H1 (cell line): Measurements from ENCODE around the gene EML1. TPM values are rescaled to one million over a fixed set of nuclear protein-coding genes. Genes with fewer than 3 reads are reported as not detected.

Experiments used
- CTCF ChIA-PET: fragments of 300-600 bp; sonication (Branson Sonifier 250); formaldehyde crosslinking; loops from one replicate; lab custom pipeline; 2021; ENCODE audit not compliant: partially characterized antibody; lab: Charles Lee
- POLR2A ChIA-PET: fragments of 300-600 bp; sonication (Branson Sonifier 250); formaldehyde crosslinking; loops from one replicate; lab custom pipeline; 2021; ENCODE audit warnings: inconsistent platforms; ENCODE audit not compliant: partially characterized antibody; lab: Charles Lee
- DNase-seq, 2 experiments: peaks; one replicate each; pipeline versions ENCODE4 v3.0.0 to v3.0.0-alpha.2; 2010 to 2022; ENCODE audit warnings: low spot score in 2 of 2, low read depth in 1 of 2, mixed read lengths in 1 of 2
- FAIRE-seq: peaks from 2 replicates; lab custom pipeline; 2011; peaks lifted over from hg19 to GRCh38; lab: Jason Lieb, UNC
- H2AFZ ChIP-seq: 2 replicates; pipeline ENCODE4 v1.8.1; 2012; ENCODE audit warnings: low read length, inconsistent platforms
- H2AK5ac ChIP-seq: 2 replicates; pipeline ENCODE4 v1.6.1; 2013; ENCODE audit warnings: low read depth, low read length
- H2BK120ac ChIP-seq: replicated peaks from 2 replicates; pipeline ENCODE3; 2013; ENCODE audit warnings: low read depth, low read length, inconsistent platforms
- H2BK12ac ChIP-seq: 2 replicates; pipeline ENCODE4 v1.6.1; 2013; ENCODE audit warnings: low read depth, low read length
- H2BK15ac ChIP-seq: 2 replicates; pipeline ENCODE4 v1.6.1; 2013; ENCODE audit warnings: low read length
- H2BK20ac ChIP-seq: 2 replicates; pipeline ENCODE4 v1.6.1; 2013; ENCODE audit warnings: low read length
- H2BK5ac ChIP-seq: 2 replicates; pipeline ENCODE4 v1.6.1; 2013; ENCODE audit warnings: low read depth, low read length
- H3K14ac ChIP-seq: 2 replicates; pipeline ENCODE4 v1.6.1; 2013; ENCODE audit warnings: inconsistent platforms; ENCODE audit not compliant: insufficient read length
- H3K18ac ChIP-seq: 2 replicates; pipeline ENCODE4 v1.6.1; 2013; ENCODE audit warnings: low read length; ENCODE audit errors: extremely low read depth
- H3K23ac ChIP-seq: 2 replicates; pipeline ENCODE4 v1.6.1; 2013; ENCODE audit warnings: inconsistent platforms; ENCODE audit not compliant: insufficient read length
- H3K23me2 ChIP-seq: 2 replicates; pipeline ENCODE4 v1.6.1; 2013; ENCODE audit warnings: low read depth, low read length
- H3K27ac ChIP-seq: 2 replicates; pipeline ENCODE4 v1.6.1; 2011; ENCODE audit warnings: low read depth, low read length, inconsistent platforms
- H3K27me3 ChIP-seq, 4 experiments: replicated peaks in 1 of 4; 1 replicate in 1 of 4; 2 replicates in 3 of 4; pipeline versions ENCODE4 v1.6.1 to v1.8.1; 2011 to 2013; ENCODE audit warnings: low read length in 3 of 4, mild to moderate bottlenecking in 3 of 4, inconsistent platforms in 2 of 4, mixed read lengths in 2 of 4, moderate library complexity in 1 of 4; ENCODE audit not compliant: control insufficient read depth in 3 of 4, insufficient read depth in 3 of 4; ENCODE audit errors: extremely low read depth in 1 of 4
- H3K36me3 ChIP-seq, 4 experiments: 2 replicates each; pipeline versions ENCODE4 v1.6.1 to v1.8.1; 2011 to 2013; ENCODE audit warnings: mild to moderate bottlenecking in 4 of 4, low read length in 3 of 4, moderate library complexity in 2 of 4, control low read depth in 1 of 4, inconsistent platforms in 1 of 4; ENCODE audit not compliant: insufficient read depth in 4 of 4, control insufficient read depth in 2 of 4
- H3K4ac ChIP-seq: replicated peaks from 2 replicates; pipeline ENCODE3; 2013; ENCODE audit warnings: low read length, low read depth, mixed read lengths, inconsistent platforms; ENCODE audit not compliant: insufficient read length
- H3K4me1 ChIP-seq, 4 experiments: replicated peaks in 1 of 4; 1 replicate in 1 of 4; 2 replicates in 3 of 4; pipeline versions ENCODE4 v1.6.1 to v1.8.1; 2011 to 2013; ENCODE audit warnings: low read length in 3 of 4, inconsistent platforms in 2 of 4, mixed read lengths in 1 of 4; ENCODE audit not compliant: insufficient read depth in 4 of 4, control insufficient read depth in 3 of 4
- H3K4me2 ChIP-seq, 2 experiments: 2 replicates each; pipeline versions ENCODE4 v1.6.1 to v1.8.1; 2011 to 2013; ENCODE audit warnings: low read depth in 2 of 2, low read length in 2 of 2, control low read depth in 1 of 2, inconsistent platforms in 1 of 2, mild to moderate bottlenecking in 1 of 2; ENCODE audit not compliant: insufficient read depth in 1 of 2
- H3K4me3 ChIP-seq, 4 experiments: fragments of 200-600, 300-600 bp in 1 of 4; sonication (generic), shearing (Covaris generic), sonication (Bioruptor Twin) in 1 of 4; 2 replicates each; pipeline versions ENCODE4 v1.5.1 to v1.8.1; 2011 to 2016; ENCODE audit warnings: low read length in 4 of 4, low read depth in 3 of 4, control low read depth in 2 of 4, inconsistent platforms in 2 of 4, mild to moderate bottlenecking in 2 of 4, mixed read lengths in 1 of 4, moderate library complexity in 1 of 4; ENCODE audit not compliant: insufficient read depth in 2 of 4; ENCODE audit errors: extremely low read depth in 1 of 4
- H3K56ac ChIP-seq: replicated peaks from 2 replicates; pipeline ENCODE3; 2013; ENCODE audit warnings: low read depth, mild to moderate bottlenecking, mixed read lengths, low read length, inconsistent platforms; ENCODE audit not compliant: insufficient read length
- H3K79me1 ChIP-seq: 2 replicates; pipeline ENCODE4 v1.6.1; 2013; ENCODE audit warnings: low read depth, low read length, control low read depth
- H3K79me2 ChIP-seq, 2 experiments: 2 replicates each; pipeline versions ENCODE4 v1.6.1 to v1.8.1; 2012 to 2013; ENCODE audit warnings: low read length in 2 of 2, mild to moderate bottlenecking in 2 of 2, inconsistent platforms in 1 of 2; ENCODE audit not compliant: insufficient read depth in 2 of 2, control insufficient read depth in 1 of 2
- H3K9ac ChIP-seq, 4 experiments: replicated peaks in 1 of 4; 1 replicate in 1 of 4; 2 replicates in 3 of 4; pipeline versions ENCODE4 v1.6.1 to v1.8.1; 2011 to 2013; ENCODE audit warnings: low read depth in 3 of 4, low read length in 3 of 4, control low read depth in 2 of 4, mild to moderate bottlenecking in 2 of 4, moderate library complexity in 2 of 4, inconsistent platforms in 1 of 4; ENCODE audit errors: extremely low read depth in 1 of 4
- H3K9me3 ChIP-seq, 2 experiments: 2 replicates each; pipeline versions ENCODE4 v1.6.1 to v1.8.1; 2012 to 2013; ENCODE audit warnings: mild to moderate bottlenecking in 2 of 2, moderate library complexity in 2 of 2, control low read depth in 1 of 2, inconsistent platforms in 1 of 2, low read depth in 1 of 2, low read length in 1 of 2, mixed read lengths in 1 of 2; ENCODE audit not compliant: insufficient read depth in 2 of 2
- H4K20me1 ChIP-seq, 2 experiments: replicated peaks in 1 of 2; 2 replicates each; pipeline versions ENCODE3 to v1.8.1; 2011 to 2013; ENCODE audit warnings: inconsistent platforms in 2 of 2, low read length in 2 of 2, mild to moderate bottlenecking in 1 of 2; ENCODE audit not compliant: insufficient read depth in 2 of 2, control insufficient read depth in 1 of 2
- H4K5ac ChIP-seq: 2 replicates; pipeline ENCODE4 v1.6.1; 2013; ENCODE audit warnings: low read length, low read depth, mixed read lengths, inconsistent platforms; ENCODE audit not compliant: insufficient read length
- H4K8ac ChIP-seq: 2 replicates; pipeline ENCODE4 v1.8.0; 2013; ENCODE audit warnings: mild to moderate bottlenecking, moderate library complexity, low read length, inconsistent platforms; ENCODE audit not compliant: insufficient read depth; ENCODE audit errors: extremely low read depth
- H4K91ac ChIP-seq: replicated peaks from 2 replicates; pipeline ENCODE3; 2013; ENCODE audit warnings: low read length, mixed read lengths, inconsistent platforms; ENCODE audit not compliant: insufficient read length
- BACH1 ChIP-seq: IDR thresholded peaks from 2 replicates; pipeline ENCODE4 v1.6.1; 2012; ENCODE audit warnings: low read length, improper control_type of control experiment
- CBX5 ChIP-seq: fragments of 300-800, 300-1000 bp; sonication (generic); IDR thresholded peaks from 2 replicates; pipeline ENCODE4 v1.7.1; 2016; ENCODE audit warnings: antibody characterized with exemption, low read length, low read depth
- CTBP2 ChIP-seq: IDR thresholded peaks from 2 replicates; pipeline ENCODE4 v1.7.0; 2011; ENCODE audit warnings: borderline replicate concordance, mild to moderate bottlenecking, moderate library complexity, mixed read lengths, low read length; ENCODE audit not compliant: insufficient read depth, insufficient read length
- EGR1 ChIP-seq: IDR thresholded peaks from 2 replicates; pipeline ENCODE4 v1.6.1; 2011; ENCODE audit warnings: low read depth, low read length, borderline replicate concordance
- FOSL1 ChIP-seq: IDR thresholded peaks from 2 replicates; pipeline ENCODE4 v1.6.1; 2011; ENCODE audit warnings: mild to moderate bottlenecking, low read depth, low read length, moderate library complexity; ENCODE audit not compliant: insufficient read depth
- KDM1A ChIP-seq: fragments of 200-600, 300-600 bp; sonication (generic); IDR thresholded peaks from 2 replicates; pipeline ENCODE4 v1.7.1; 2016; ENCODE audit warnings: mild to moderate bottlenecking, low read length, borderline replicate concordance
- NRF1 ChIP-seq: IDR thresholded peaks from 2 replicates; pipeline ENCODE4 v1.6.1; 2011; ENCODE audit warnings: mild to moderate bottlenecking, low read depth, low read length, improper control_type of control experiment
- POU5F1 ChIP-seq: IDR thresholded peaks from 2 replicates; pipeline ENCODE4 v1.6.1; 2011; ENCODE audit warnings: low read depth, mild to moderate bottlenecking, low read length, moderate library complexity
- RNF2 ChIP-seq: fragments of 200-900, 300-1000 bp; sonication (generic); IDR thresholded peaks from 2 replicates; pipeline ENCODE4 v1.7.1; 2016; ENCODE audit warnings: borderline replicate concordance, low read depth, mild to moderate bottlenecking, antibody characterized with exemption, low read length; ENCODE audit not compliant: poor library complexity, severe bottlenecking; ENCODE audit errors: missing control alignments
- SP2 ChIP-seq: IDR thresholded peaks from 2 replicates; pipeline ENCODE4 v1.6.1; 2012; ENCODE audit warnings: mild to moderate bottlenecking, low read length, inconsistent platforms
- SP4 ChIP-seq: IDR thresholded peaks from 2 replicates; pipeline ENCODE4 v1.6.1; 2012; ENCODE audit warnings: low read length, inconsistent platforms
- TAF1 ChIP-seq: IDR thresholded peaks from 2 replicates; pipeline ENCODE4 v1.6.1; 2011; ENCODE audit warnings: mild to moderate bottlenecking, low read depth, low read length
- YY1 ChIP-seq: IDR thresholded peaks from 2 replicates; pipeline ENCODE4 v1.6.1; 2011; ENCODE audit warnings: low read depth, mild to moderate bottlenecking, low read length
- WGBS, 2 experiments: shearing (Covaris generic) in 1 of 2; methylation state at CpG; one replicate each; pipeline versions ENCODE4 v1.1.6 to v1.1.7; 2013 to 2015; ENCODE audit warnings: low lambda C conversion rate in 2 of 2, mixed read lengths in 2 of 2, inconsistent platforms in 1 of 2, low coverage in 1 of 2, missing lambda C conversion rate in 1 of 2; ENCODE audit not compliant: insufficient replicate concordance in 2 of 2, insufficient coverage in 1 of 2, insufficient read length in 1 of 2; ENCODE audit errors: extremely low coverage in 1 of 2, missing lambda C conversion rate in 1 of 2; 5-methylcytosine and 5-hydroxymethylcytosine counted together
- polyA plus RNA-seq, 7 experiments: library from polyadenylated mRNA; depleted of rRNA in 3 of 7; stranded (reverse) in 5 of 7; unstranded in 2 of 7; fragments of >200 nt in 5 of 7; fragments of 200-250 nt in 2 of 7; gene quantifications; 1 replicate in 5 of 7; 2 replicates in 1 of 7; 4 replicates in 1 of 7; pipeline versions ENCODE4 v1.2.1 to v1.2.3, GENCODE V29; 2011 to 2013; ENCODE audit warnings: missing spikeins in 2 of 7, mixed read lengths in 2 of 7
- total RNA-seq: library from RNA; stranded (reverse); fragmentation: NEBNext Ultra II Directional; extraction: Animal tissue kit (Norgen Biotek cat#: 25700); gene quantifications from 2 replicates; pipeline ENCODE4 v1.2.1, GENCODE V29; 2021

The EML1 gene
- total and polyA plus RNA-seq, 2 of the 8 experiments (the other 6 are each of a cell fraction or from before 2014, with no cell fraction given): 11.1 to 24.7 TPM

DNA sequence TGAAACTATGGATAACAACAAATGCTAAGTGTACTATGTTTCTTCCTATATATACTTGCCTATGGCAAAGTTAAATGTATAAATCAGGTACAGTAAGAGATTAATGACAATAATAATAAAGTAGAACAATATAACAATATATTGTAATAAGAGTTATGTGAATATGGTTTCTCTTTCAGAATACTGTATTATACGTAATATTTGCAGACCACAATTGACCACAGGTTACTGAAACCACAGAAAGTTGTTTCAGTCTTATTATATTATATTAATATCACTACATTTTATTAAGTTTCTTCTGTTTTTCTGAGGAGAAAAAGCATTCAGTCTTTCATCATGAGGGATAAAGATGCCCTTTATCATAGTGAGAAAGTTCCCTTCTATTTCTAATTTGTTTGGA, 131.2 kb downstream of the EML1 start:
- TF ChIP-seq RNF2 (no peak), YY1 (no peak), BACH1 (no peak), CTBP2 (no peak), POU5F1 (no peak), EGR1 (no peak), CBX5 (no peak), SP2 (no peak), SP4 (no peak), KDM1A (no peak), TAF1 (no peak), NRF1 (no peak), FOSL1 (no peak)
- POLR2A ChIA-PET: no interaction called here

More for the DNA sequence above, 131.2 kb downstream of the EML1 start:
- H2BK120ac ChIP-seq: no peak overlapping the region
- H3K9me3 ChIP-seq: peaks cover 0 to 5% of the 10 kb centered on the region in 2 experiments; a peak in 3 of 4 replicates
- no peak overlapping the region for H3K27ac ChIP-seq
- peaks cover 5% of the 10 kb centered on the region; the same call in 1 of the 2 replicates for H3K23me2 ChIP-seq
- H3K36me3 ChIP-seq: peaks cover 0 to 4% (median 2%) of the 10 kb centered on the region in 4 experiments; a peak in 2 of 8 replicates
- H3K79me1 ChIP-seq: no peaks in the 10 kb centered on the region
- H3K79me2 ChIP-seq: no peaks in the 10 kb centered on the region
- DNase-seq (no peak), FAIRE-seq (no peak)
- no peak overlapping the region for H3K18ac ChIP-seq
- H3K27me3 ChIP-seq: no peaks in the 10 kb centered on the region
- no peak overlapping the region for H3K4me2 ChIP-seq
- H3K4ac ChIP-seq: no peak overlapping the region
- no peak overlapping the region for H2BK5ac ChIP-seq
- H3K14ac ChIP-seq: no peak overlapping the region
- H2BK15ac ChIP-seq: no peak overlapping the region
- H3K56ac ChIP-seq: no peak overlapping the region
- no peak overlapping the region for H2BK20ac ChIP-seq
- H3K23ac ChIP-seq: no peak overlapping the region
- CTCF ChIA-PET: no interaction called here
- H4K8ac ChIP-seq: no peak overlapping the region
- no peak overlapping the region for H4K91ac ChIP-seq
- no peak overlapping the region for H2AFZ ChIP-seq
- H3K9ac ChIP-seq: no peak overlapping the region
- H2BK12ac ChIP-seq: no peak overlapping the region
- H3K4me1 ChIP-seq: peaks cover 0 to 3% (median 1%) of the 10 kb centered on the region in 4 experiments; a peak in 3 of 7 replicates
- H4K20me1 ChIP-seq: peaks cover 0 to 3% of the 10 kb centered on the region in 2 experiments
- no peak overlapping the region for H3K4me3 ChIP-seq
- no peak overlapping the region for H2AK5ac ChIP-seq
- WGBS, 2 experiments: 92% methylated on average over 1 of the region's 1 CpG; no CpG with 5 or more reads in 1 of the 2 experiments
- no peak overlapping the region for H4K5ac ChIP-seq
